GM23338 (cell line): ENCODE measurements around the gene CYP4B1. TPM values are rescaled to one million over a fixed set of nuclear protein-coding genes. Genes with fewer than 3 reads are reported as not detected.

ENCODE experiments used
- ATAC-seq: fragments of 200-7000 bp; cut with Tn5 transposase; 3 replicates; pipeline ENCODE4 v1.9.1; 2020
- DNase-seq: peaks from one replicate; pipeline ENCODE4 v3.0.0-alpha.2; 2015; ENCODE audit warnings: low spot score
- H2AFZ ChIP-seq: fragments of 200-600 bp; sonication (generic); 2 replicates; pipeline ENCODE4 v1.8.0; 2016; ENCODE audit warnings: antibody characterized with exemption, mild to moderate bottlenecking, moderate library complexity
- H3F3A ChIP-seq: fragments of 200-600 bp; sonication (generic); replicated peaks from 2 replicates; pipeline ENCODE4 v1.8.0; 2017; ENCODE audit warnings: antibody characterized with exemption, mixed run types, low read depth
- H3K27ac ChIP-seq: fragments of 200-600 bp; sonication (generic); 2 replicates; pipeline ENCODE4 v1.6.1; 2016; ENCODE audit warnings: low read depth
- H3K27me3 ChIP-seq: fragments of 200-600 bp; sonication (generic); 2 replicates; pipeline ENCODE4 v1.8.0; 2016; ENCODE audit warnings: mild to moderate bottlenecking, mixed run types, moderate library complexity; ENCODE audit not compliant: insufficient read depth
- H3K36me3 ChIP-seq: fragments of 200-600 bp; sonication (generic); 2 replicates; pipeline ENCODE4 v1.8.0; 2016; ENCODE audit warnings: mild to moderate bottlenecking; ENCODE audit not compliant: insufficient read depth
- H3K4me1 ChIP-seq: fragments of 200-600 bp; sonication (generic); 2 replicates; pipeline ENCODE4 v1.8.0; 2016; ENCODE audit warnings: mild to moderate bottlenecking, moderate library complexity; ENCODE audit not compliant: insufficient read depth
- H3K4me2 ChIP-seq: fragments of 200-600 bp; sonication (generic); 2 replicates; pipeline ENCODE4 v1.7.1; 2017; ENCODE audit warnings: mixed run types
- H3K4me3 ChIP-seq: fragments of 200-600 bp; sonication (generic); 2 replicates; pipeline ENCODE4 v1.6.1; 2016; ENCODE audit warnings: mixed run types
- H3K79me2 ChIP-seq: fragments of 200-600 bp; sonication (generic); replicated peaks from 2 replicates; pipeline ENCODE4 v1.8.0; 2017; ENCODE audit warnings: mild to moderate bottlenecking; ENCODE audit not compliant: insufficient read depth
- H3K9me2 ChIP-seq: fragments of 200-600 bp; sonication (generic); 2 replicates; pipeline ENCODE4 v1.8.0; 2017; ENCODE audit not compliant: insufficient read depth
- H4K20me1 ChIP-seq: fragments of 200-600 bp; sonication (generic); replicated peaks from 2 replicates; pipeline ENCODE4 v1.8.0; 2017; ENCODE audit warnings: mild to moderate bottlenecking; ENCODE audit not compliant: insufficient read depth
- H3K27ac Mint-ChIP-seq: 2 replicates; pipeline ENCODE4 v1.8.0; 2020; ENCODE audit warnings: inconsistent platforms, mild to moderate bottlenecking, moderate library complexity, mixed read lengths
- H3K27me3 Mint-ChIP-seq: 3 replicates; pipeline ENCODE4 v1.8.0; 2022; ENCODE audit warnings: low read depth, mild to moderate bottlenecking, moderate library complexity, mixed read lengths, inconsistent platforms; ENCODE audit not compliant: insufficient read depth, poor library complexity
- H3K36me3 Mint-ChIP-seq: 3 replicates; pipeline ENCODE4 v1.8.0; 2021; ENCODE audit warnings: low read depth, mild to moderate bottlenecking, inconsistent platforms, moderate library complexity, mixed read lengths
- H3K4me1 Mint-ChIP-seq: 3 replicates; pipeline ENCODE4 v1.8.0; 2020; ENCODE audit warnings: mild to moderate bottlenecking, inconsistent platforms, mixed read lengths
- H3K4me3 Mint-ChIP-seq: 3 replicates; pipeline ENCODE4 v1.8.0; 2021; ENCODE audit warnings: moderate library complexity, mild to moderate bottlenecking, inconsistent platforms, mixed read lengths
- H3K9me3 Mint-ChIP-seq: 3 replicates; pipeline ENCODE4 v1.8.0; 2020; ENCODE audit warnings: moderate library complexity, mild to moderate bottlenecking, inconsistent platforms, mixed read lengths
- CTCF ChIP-seq, 2 experiments: fragments of 200-600 bp in 1 of 2; sonication (generic) in 1 of 2; conservative IDR thresholded peaks; 2 replicates each; pipeline versions ENCODE4 v1.5.1 to v1.6.1; 2016 to 2017; ENCODE audit warnings: antibody characterized with exemption in 2 of 2, low read depth in 2 of 2, mild to moderate bottlenecking in 2 of 2, moderate library complexity in 1 of 2
- EZH2 ChIP-seq: fragments of 200-600 bp; sonication (generic); IDR thresholded peaks from one replicate; pipeline ENCODE4 v1.8.0; 2017; ENCODE audit warnings: antibody characterized with exemption, mild to moderate bottlenecking, low read depth; ENCODE audit not compliant: unreplicated experiment
- POLR2AphosphoS5 ChIP-seq: IDR thresholded peaks from 2 replicates; pipeline ENCODE4 v1.6.1; 2016; ENCODE audit warnings: antibody characterized with exemption, low read depth
- polyA plus RNA-seq: library from polyadenylated mRNA; unstranded; fragments of >200 nt; fragmentation: Nextera tagmentation; extraction: Ambion mirVana; gene quantifications from 2 replicates; pipeline ENCODE4 v1.2.1, GENCODE V29; 2016
- total RNA-seq: library from RNA; depleted of rRNA; stranded (reverse); fragments of >200 nt; shearing (Covaris generic); gene quantifications from 2 replicates; pipeline ENCODE4 v1.2.3, GENCODE V29; 2014
- TF ChIP-seq, protein P1 (sequence below): fragments of 250-450 bp; sonication (Bioruptor Pico); IDR thresholded peaks from 2 replicates; pipeline ENCODE4 v1.5.0; 2020; ENCODE audit warnings: mild to moderate bottlenecking, moderate library complexity

The CYP4B1 gene
- total and polyA plus RNA-seq, 2 experiments from 2014 or later, result not detected

DNA sequence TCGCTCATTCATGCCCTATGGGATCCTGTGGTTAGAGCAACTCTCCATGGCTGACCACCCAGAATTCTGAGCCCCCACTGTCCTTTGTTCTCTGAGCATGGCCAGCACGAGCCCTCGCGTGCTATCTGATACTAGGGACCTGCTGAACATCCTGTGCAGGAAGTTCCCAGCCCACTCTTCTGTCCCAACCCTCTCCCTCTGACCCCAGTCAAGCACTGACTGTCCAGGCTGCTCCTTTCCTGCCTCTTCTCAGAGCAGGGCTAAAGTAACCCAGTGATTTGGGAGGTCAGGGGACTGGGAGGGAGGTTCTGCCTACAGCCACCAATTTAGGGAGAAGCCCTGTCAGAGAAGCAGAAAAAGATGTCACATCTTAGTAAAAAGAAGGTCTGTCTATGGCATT lies 21.2 kb downstream of the CYP4B1 start (continued):
- no peak for TF ChIP-seq EZH2

DNA sequence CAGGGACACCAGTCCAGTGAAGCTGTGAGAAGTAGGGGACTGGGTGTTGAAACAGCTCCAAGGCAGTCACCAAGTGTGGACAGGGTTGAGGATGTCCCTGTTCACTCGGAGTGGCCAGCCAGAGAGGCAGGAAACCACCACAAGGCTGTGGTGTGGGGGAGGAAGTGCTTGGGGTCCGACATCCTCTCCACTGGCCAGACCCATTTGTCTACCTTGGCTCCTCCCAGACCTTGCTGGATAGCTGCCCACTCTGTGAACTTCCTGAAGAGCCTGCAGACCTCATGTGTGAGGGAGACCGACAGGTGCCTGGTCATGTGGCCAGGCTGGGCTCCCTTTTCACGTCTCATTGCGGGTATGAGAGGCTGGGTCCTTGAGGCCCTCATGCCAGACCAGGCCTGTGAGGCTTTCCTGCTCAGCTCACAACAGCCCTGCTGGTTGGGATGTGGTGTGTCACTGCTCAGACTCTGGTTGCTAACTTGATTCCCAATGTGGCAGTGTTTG lies 21.8 kb downstream of the CYP4B1 start:
- no peak overlapping the region for H2AFZ ChIP-seq
- TF ChIP-seq POLR2AphosphoS5, result no peak
- no peak for TF ChIP-seq CTCF (conservative IDR thresholded peaks at IDR 0.05; ENCODE audit: low read depth in 2 of 2)
- TF ChIP-seq, protein P1, sequence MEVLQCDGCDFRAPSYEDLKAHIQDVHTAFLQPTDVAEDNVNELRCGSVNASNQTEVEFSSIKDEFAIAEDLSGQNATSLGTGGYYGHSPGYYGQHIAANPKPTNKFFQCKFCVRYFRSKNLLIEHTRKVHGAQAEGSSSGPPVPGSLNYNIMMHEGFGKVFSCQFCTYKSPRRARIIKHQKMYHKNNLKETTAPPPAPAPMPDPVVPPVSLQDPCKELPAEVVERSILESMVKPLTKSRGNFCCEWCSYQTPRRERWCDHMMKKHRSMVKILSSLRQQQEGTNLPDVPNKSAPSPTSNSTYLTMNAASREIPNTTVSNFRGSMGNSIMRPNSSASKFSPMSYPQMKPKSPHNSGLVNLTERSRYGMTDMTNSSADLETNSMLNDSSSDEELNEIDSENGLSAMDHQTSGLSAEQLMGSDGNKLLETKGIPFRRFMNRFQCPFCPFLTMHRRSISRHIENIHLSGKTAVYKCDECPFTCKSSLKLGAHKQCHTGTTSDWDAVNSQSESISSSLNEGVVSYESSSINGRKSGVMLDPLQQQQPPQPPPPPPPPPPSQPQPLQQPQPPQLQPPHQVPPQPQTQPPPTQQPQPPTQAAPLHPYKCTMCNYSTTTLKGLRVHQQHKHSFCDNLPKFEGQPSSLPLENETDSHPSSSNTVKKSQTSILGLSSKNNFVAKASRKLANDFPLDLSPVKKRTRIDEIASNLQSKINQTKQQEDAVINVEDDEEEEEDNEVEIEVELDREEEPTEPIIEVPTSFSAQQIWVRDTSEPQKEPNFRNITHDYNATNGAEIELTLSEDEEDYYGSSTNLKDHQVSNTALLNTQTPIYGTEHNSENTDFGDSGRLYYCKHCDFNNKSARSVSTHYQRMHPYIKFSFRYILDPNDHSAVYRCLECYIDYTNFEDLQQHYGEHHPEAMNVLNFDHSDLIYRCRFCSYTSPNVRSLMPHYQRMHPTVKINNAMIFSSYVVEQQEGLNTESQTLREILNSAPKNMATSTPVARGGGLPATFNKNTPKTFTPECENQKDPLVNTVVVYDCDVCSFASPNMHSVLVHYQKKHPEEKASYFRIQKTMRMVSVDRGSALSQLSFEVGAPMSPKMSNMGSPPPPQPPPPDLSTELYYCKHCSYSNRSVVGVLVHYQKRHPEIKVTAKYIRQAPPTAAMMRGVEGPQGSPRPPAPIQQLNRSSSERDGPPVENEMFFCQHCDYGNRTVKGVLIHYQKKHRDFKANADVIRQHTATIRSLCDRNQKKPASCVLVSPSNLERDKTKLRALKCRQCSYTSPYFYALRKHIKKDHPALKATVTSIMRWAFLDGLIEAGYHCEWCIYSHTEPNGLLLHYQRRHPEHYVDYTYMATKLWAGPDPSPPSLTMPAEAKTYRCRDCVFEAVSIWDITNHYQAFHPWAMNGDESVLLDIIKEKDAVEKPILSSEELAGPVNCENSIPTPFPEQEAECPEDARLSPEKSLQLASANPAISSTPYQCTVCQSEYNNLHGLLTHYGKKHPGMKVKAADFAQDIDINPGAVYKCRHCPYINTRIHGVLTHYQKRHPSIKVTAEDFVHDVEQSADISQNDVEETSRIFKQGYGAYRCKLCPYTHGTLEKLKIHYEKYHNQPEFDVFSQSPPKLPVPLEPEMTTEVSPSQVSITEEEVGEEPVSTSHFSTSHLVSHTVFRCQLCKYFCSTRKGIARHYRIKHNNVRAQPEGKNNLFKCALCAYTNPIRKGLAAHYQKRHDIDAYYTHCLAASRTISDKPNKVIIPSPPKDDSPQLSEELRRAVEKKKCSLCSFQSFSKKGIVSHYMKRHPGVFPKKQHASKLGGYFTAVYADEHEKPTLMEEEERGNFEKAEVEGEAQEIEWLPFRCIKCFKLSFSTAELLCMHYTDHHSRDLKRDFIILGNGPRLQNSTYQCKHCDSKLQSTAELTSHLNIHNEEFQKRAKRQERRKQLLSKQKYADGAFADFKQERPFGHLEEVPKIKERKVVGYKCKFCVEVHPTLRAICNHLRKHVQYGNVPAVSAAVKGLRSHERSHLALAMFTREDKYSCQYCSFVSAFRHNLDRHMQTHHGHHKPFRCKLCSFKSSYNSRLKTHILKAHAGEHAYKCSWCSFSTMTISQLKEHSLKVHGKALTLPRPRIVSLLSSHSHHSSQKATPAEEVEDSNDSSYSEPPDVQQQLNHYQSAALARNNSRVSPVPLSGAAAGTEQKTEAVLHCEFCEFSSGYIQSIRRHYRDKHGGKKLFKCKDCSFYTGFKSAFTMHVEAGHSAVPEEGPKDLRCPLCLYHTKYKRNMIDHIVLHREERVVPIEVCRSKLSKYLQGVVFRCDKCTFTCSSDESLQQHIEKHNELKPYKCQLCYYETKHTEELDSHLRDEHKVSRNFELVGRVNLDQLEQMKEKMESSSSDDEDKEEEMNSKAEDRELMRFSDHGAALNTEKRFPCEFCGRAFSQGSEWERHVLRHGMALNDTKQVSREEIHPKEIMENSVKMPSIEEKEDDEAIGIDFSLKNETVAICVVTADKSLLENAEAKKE, result no peak
- ATAC-seq, result no peak
- Mint-ChIP-seq H3K36me3 (no peaks in the 10 kb centered on the region; the same call in 2 of the 3 replicates), H3K4me3 (no peak overlapping the region), H3K9me3 (no peaks in the 10 kb centered on the region; the same call in 2 of the 3 replicates), H3K27me3 (peaks cover 2% of the 10 kb centered on the region), H3K27ac (no peak overlapping the region), H3K4me1 (peaks cover 14% of the 10 kb centered on the region)
- no peak overlapping the region for H3K4me3 ChIP-seq
- no peak overlapping the region for H3K4me2 ChIP-seq
- no peaks in the 10 kb centered on the region for H3K27me3 ChIP-seq
- no peaks in the 10 kb centered on the region for H3K36me3 ChIP-seq
- no peaks in the 10 kb centered on the region for H3F3A ChIP-seq
- 0 out of 2 replicates have a peak, but pooled peaks cover 5% of the 10 kb centered on the region for H3K4me1 ChIP-seq
- no peak overlapping the region for H3K27ac ChIP-seq
- no peaks in the 10 kb centered on the region for H4K20me1 ChIP-seq
- H3K79me2 ChIP-seq, result no peaks in the 10 kb centered on the region
- DNase-seq, result no peak
- H3K9me2 ChIP-seq, result no peaks in the 10 kb centered on the region
